Measurements from ENCODE around the gene MRPL20. TPM values are rescaled to one million over a fixed set of nuclear protein-coding genes. Genes with fewer than 3 reads are reported as not detected.
"Not testable (repeated sequence)": the region's sequence is repeated elsewhere in the genome, so short reads cannot be mapped to it uniquely, and the experiment has no call there.

Gene MRPL20
- total RNA-seq, 1 experiment from 2014 or later = 184 TPM

DNA sequence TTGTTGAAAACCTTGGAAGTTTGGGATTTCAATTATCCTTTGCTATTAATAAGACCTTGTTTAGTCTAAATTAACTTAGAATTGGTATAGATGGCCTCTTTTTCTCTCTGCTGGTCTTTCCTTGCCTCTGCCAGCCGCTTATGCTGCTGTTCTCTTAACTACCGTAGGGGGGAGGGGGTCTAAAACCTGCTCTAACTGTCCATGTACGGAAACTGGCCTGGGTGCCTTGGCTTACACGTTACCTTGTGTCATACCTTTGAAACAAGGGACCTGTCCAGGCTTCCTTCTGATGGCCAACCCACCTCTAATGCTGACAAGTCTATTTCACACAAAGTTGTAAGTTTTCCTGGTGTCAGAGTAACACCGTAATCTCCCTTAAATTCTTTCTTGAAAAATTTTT, 10.3 kb upstream of the MRPL20 start:
- not testable (repeated sequence) for H3K36me3 ChIP-seq; H3K27ac ChIP-seq; H3K4me1 ChIP-seq (replicated peaks); H3K9me3 ChIP-seq (replicated peaks); H3K27me3 ChIP-seq (replicated peaks); DNase-seq (ENCODE audit: low read depth in 1 of 2, low spot score in 2 of 2); H3K4me3 ChIP-seq

DNA sequence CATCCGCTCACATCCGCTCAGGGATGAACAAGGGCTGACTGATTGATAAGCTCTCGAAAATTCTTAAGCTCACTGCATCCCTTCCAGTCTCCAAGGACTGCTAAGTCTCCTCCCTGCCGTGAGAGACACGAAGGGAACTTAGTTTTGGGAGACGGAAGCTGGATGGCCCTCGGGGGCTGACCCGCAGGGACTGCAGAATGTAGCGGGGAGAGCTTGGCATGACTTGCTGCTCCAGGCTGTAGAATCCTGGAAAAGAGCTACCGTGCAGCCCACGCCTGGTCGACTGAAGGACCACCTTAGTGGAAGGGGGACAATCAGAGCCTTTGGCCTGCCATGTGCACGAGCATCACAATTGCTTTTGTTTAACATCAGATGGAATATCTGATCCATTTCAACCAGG, 8.7 kb upstream of the MRPL20 start:
- no peak for DNase-seq (ENCODE audit: low read depth in 1 of 2, low spot score in 2 of 2)
- H3K9me3 ChIP-seq (replicated peaks) = 0 out of 2 replicates have a peak, but pooled peaks cover 2% of the 10 kb centered on the region
- no peak overlapping the region for H3K4me3 ChIP-seq

DNA sequence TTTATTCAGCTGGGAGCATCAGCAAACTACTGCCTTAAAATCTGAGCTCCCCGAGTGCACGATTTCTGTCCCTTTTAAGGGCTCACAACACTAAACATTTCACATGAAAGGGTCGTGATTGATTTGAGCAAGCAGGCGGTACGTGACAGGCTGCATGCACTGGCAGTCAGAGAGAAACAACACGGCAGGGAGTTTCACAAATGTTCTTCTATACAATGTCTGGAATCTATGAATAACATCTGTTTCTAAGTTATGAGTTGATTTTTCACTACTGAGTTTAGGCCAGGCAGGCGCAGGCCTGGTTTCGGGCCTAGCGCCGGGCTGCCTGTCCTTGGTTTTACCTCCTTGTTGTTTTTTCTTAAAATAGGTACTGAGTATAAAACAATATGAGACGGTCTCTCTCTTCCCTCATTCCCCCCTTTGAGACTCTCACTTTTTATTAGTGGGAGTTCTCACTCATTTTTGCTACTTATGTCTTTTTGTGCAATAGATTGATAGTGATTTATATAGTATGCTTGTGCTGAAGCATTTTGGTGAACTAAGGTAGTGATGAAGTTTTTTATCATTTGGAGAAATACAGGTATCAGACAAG, 5.3 kb upstream of the MRPL20 start:
- not testable (repeated sequence) for H3K27me3 ChIP-seq (replicated peaks); H3K4me3 ChIP-seq; H3K4me1 ChIP-seq (replicated peaks); H3K27ac ChIP-seq; DNase-seq (ENCODE audit: low read depth in 1 of 2, low spot score in 2 of 2); H3K9me3 ChIP-seq (replicated peaks)
- peaks cover 15% of the 10 kb centered on the region for H3K36me3 ChIP-seq

More for the DNA sequence above, 8.7 kb upstream of the MRPL20 start:
- Histone ChIP-seq H3K27me3 (replicated peaks) (no peaks in the 10 kb centered on the region), H3K36me3 (no peaks in the 10 kb centered on the region), H3K27ac (no peak overlapping the region), H3K4me1 (replicated peaks) (no peaks in the 10 kb centered on the region; the same call in 1 of the 2 replicates)

GRCh38 chr1:1411626-1412025, 4.5 kb upstream of the MRPL20 start:
- Histone ChIP-seq H3K9me3 (replicated peaks) (0 out of 2 replicates have a peak, but pooled peaks cover 2% of the 10 kb centered on the region), H3K36me3 (peaks cover 22% of the 10 kb centered on the region), H3K27ac (no peak overlapping the region), H3K4me3 (no peak overlapping the region), H3K27me3 (replicated peaks) (no peaks in the 10 kb centered on the region), H3K4me1 (replicated peaks) (peaks cover 8% of the 10 kb centered on the region)
- no peak for DNase-seq (ENCODE audit: low read depth in 1 of 2, low spot score in 2 of 2)

DNA sequence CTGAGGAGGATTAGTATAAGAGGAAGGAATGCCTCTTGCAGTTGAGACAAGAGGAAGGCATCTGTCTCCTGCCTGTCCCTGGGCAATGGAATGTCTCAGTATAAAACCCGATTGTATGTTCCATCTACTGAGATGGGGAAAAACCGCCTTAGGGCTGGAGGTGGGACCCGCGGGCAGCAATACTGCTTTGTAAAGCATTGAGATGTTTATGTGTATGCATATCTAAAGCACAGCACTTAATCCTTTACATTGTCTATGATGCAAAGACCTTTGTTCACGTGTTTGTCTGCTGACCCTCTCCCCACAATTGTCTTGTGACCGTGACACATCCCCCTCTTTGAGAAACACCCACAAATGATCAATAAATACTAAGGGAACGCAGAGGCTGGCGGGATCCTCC, 3.1 kb upstream of the MRPL20 start:
- Histone ChIP-seq H3K4me1 (replicated peaks) (peaks cover 16% of the 10 kb centered on the region), H3K36me3 (peaks cover 34% of the 10 kb centered on the region)
- not testable (repeated sequence) for DNase-seq (ENCODE audit: low read depth in 1 of 2, low spot score in 2 of 2); H3K4me3 ChIP-seq; H3K9me3 ChIP-seq (replicated peaks); H3K27me3 ChIP-seq (replicated peaks); H3K27ac ChIP-seq

DNA sequence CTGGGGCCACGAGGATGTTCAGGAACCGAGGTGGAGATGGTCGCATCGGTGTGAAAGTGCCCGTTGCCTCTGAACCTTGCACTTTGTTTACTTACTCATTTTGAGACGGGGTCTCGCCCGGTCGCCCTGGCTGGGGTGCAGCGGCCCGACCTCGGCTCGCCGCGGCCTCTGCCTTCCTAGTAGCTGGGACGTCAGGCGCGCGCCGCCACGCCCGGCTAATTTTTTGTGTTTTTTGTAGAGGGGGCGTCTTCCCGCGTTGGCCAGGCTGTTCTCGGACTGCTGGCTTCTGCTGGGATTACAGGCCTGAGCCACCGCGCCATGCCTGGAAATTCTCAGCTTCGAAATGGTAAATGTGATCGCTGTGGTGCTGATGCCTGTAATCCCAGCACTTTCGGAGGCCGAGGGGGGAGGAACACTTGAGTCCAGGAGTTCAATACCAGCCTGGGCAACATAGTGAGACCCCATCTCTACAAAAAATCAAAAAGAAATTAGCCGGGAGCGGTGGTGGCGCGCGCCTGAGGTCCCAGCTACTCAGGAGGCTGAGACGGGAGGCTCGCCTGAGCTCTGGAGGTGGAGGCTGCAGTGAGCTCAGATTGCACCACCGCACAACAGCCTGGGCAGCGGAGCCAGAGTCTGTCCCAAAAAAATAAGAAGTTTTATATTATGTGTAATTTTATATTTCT, 684 bp upstream of the MRPL20 start:
- peak overlapping the region; percentile 25; the same call in 1 of the 2 replicates for H3K27ac ChIP-seq
- H3K4me3 ChIP-seq = peak overlapping the region; percentile 75
- H3K4me1 ChIP-seq (replicated peaks) = peaks cover 16% of the 10 kb centered on the region
- H3K27me3 ChIP-seq (replicated peaks) = no peaks in the 10 kb centered on the region
- 0 out of 2 replicates have a peak, but pooled peaks cover 2% of the 10 kb centered on the region for H3K9me3 ChIP-seq (replicated peaks)
- DNase-seq (ENCODE audit: low read depth in 1 of 2, low spot score in 2 of 2) = peak in 1 of 2 experiments; percentile 39
- peaks cover 56% of the 10 kb centered on the region for H3K36me3 ChIP-seq

DNA sequence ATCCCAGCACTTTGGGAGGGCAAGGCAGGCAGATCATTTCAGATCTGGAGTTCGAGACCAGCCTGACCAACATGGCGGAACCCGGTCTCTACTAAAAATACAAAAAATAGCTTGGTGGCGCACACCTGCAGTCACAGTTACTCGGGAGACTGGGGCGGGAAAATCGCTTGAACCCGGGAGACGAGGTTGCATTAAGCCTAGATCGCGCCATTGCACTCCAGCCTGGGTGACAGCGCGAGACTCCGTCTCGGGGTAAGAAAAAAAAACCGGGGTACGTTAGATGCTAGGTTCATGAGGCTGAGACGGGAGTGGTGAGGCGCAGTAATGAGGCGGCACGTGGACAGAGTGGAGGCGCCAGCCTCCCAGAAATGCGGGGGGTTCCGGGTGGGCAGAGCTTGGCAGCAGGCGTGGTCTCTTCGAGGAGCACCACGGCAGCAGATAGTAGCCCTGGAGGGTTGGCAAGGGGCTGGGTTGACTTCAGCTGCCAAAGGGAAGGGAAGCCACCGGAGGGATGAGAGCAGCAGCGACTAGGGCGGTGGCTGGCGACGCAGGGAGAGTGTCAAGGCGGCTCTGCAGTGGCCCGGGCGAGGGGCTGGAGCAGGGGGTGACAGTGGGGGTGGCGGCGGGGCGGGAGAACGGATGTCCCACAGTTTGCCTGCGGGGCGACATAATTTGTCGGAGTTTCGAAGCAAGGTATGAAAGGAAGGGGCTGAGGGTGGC, 832 bp downstream of the MRPL20 start:
- Histone ChIP-seq H3K9me3 (replicated peaks) (no peaks in the 10 kb centered on the region), H3K36me3 (peaks cover 72% of the 10 kb centered on the region), H3K4me1 (replicated peaks) (peaks cover 24% of the 10 kb centered on the region), H3K27me3 (replicated peaks) (no peaks in the 10 kb centered on the region), H3K27ac (no peak overlapping the region), H3K4me3 (peak overlapping the region; percentile 75)
- DNase-seq (ENCODE audit: low read depth in 1 of 2, low spot score in 2 of 2) = no peak

- H3K9me3 ChIP-seq (replicated peaks) = no peaks in the 10 kb centered on the region
- DNase-seq (ENCODE audit: low read depth in 1 of 2, low spot score in 2 of 2) = no peak
- H3K4me3 ChIP-seq = no peak overlapping the region
- H3K4me1 ChIP-seq (replicated peaks) = peaks cover 37% of the 10 kb centered on the region
- H3K27me3 ChIP-seq (replicated peaks) = no peaks in the 10 kb centered on the region
- H3K27ac ChIP-seq = no peak overlapping the region
- H3K36me3 ChIP-seq = peaks cover 92% of the 10 kb centered on the region
These were observed 3.4 kb downstream of the MRPL20 start for GRCh38 chr1:1403653-1404052.

- not testable (repeated sequence) for H3K27ac ChIP-seq; H3K4me3 ChIP-seq; H3K9me3 ChIP-seq (replicated peaks); DNase-seq (ENCODE audit: low read depth in 1 of 2, low spot score in 2 of 2); H3K27me3 ChIP-seq (replicated peaks)
- H3K36me3 ChIP-seq = peaks cover 91% of the 10 kb centered on the region
- H3K4me1 ChIP-seq (replicated peaks) = peaks cover 35% of the 10 kb centered on the region
These were observed 4.1 kb downstream of the MRPL20 start for GRCh38 chr1:1402901-1403392.

GRCh38 chr1:1402072-1402900, 4.8 kb downstream of the MRPL20 start:
- peaks cover 91% of the 10 kb centered on the region for H3K36me3 ChIP-seq
- H3K27me3 ChIP-seq (replicated peaks) = no peaks in the 10 kb centered on the region
- H3K27ac ChIP-seq = no peak overlapping the region
- DNase-seq (ENCODE audit: low read depth in 1 of 2, low spot score in 2 of 2) = peak in 1 of 2 experiments; percentile 22
- no peaks in the 10 kb centered on the region for H3K9me3 ChIP-seq (replicated peaks)
- no peak overlapping the region for H3K4me3 ChIP-seq
- H3K4me1 ChIP-seq (replicated peaks) = peaks cover 39% of the 10 kb centered on the region

GRCh38 chr1:1401457-1402010, 5.6 kb downstream of the MRPL20 start:
- H3K36me3 ChIP-seq = peaks cover 91% of the 10 kb centered on the region
- peaks cover 39% of the 10 kb centered on the region for H3K4me1 ChIP-seq (replicated peaks)
- H3K4me3 ChIP-seq = no peak overlapping the region
- no peaks in the 10 kb centered on the region for H3K27me3 ChIP-seq (replicated peaks)
- no peak for DNase-seq (ENCODE audit: low read depth in 1 of 2, low spot score in 2 of 2)
- H3K9me3 ChIP-seq (replicated peaks) = no peaks in the 10 kb centered on the region
- H3K27ac ChIP-seq = no peak overlapping the region

GRCh38 chr1:1400576-1401456, 6.3 kb downstream of the MRPL20 start:
- Histone ChIP-seq H3K36me3 (peaks cover 89% of the 10 kb centered on the region), H3K4me1 (replicated peaks) (peaks cover 33% of the 10 kb centered on the region), H3K27ac (no peak overlapping the region), H3K27me3 (replicated peaks) (no peaks in the 10 kb centered on the region), H3K9me3 (replicated peaks) (no peaks in the 10 kb centered on the region), H3K4me3 (peak overlapping the region; percentile 92)
- DNase-seq (ENCODE audit: low read depth in 1 of 2, low spot score in 2 of 2) = no peak

All from SJSA1 (cell line).